HepG2 (cell line): ENCODE results near the gene NANOS1. TPM values are rescaled to one million over a fixed set of nuclear protein-coding genes. Genes with fewer than 3 reads are reported as not detected.

Experiments
- CCAR2 ChIP-seq: fragments of 200-400 bp; formaldehyde crosslinking; optimal IDR thresholded peaks from 2 replicates; pipeline ENCODE3; 2018; ENCODE audit warnings: low read depth, mild to moderate bottlenecking, low read length, moderate library complexity
- CSRNP1 ChIP-seq: sonication (generic); formaldehyde crosslinking; IDR thresholded peaks from 2 replicates; pipeline ENCODE4 v1.8.1; 2023; ENCODE audit warnings: mild to moderate bottlenecking, missing genetic modification reagents
- ELF4 ChIP-seq: sonication (generic); formaldehyde crosslinking; IDR thresholded peaks from 2 replicates; pipeline ENCODE4 v1.5.0; 2020; ENCODE audit warnings: missing genetic modification reagents, mild to moderate bottlenecking, moderate library complexity, borderline replicate concordance
- GABPB1 ChIP-seq: IDR thresholded peaks from 2 replicates; pipeline ENCODE4 v1.6.1; 2016; ENCODE audit warnings: mild to moderate bottlenecking, missing genetic modification reagents, moderate library complexity, missing compliant biosample characterization
- GLI4 ChIP-seq: sonication (generic); formaldehyde crosslinking; IDR thresholded peaks from 2 replicates; pipeline ENCODE4 v1.5.1; 2020; ENCODE audit warnings: missing genetic modification reagents, mild to moderate bottlenecking, moderate library complexity, borderline replicate concordance
- GMEB1 ChIP-seq: sonication (generic); formaldehyde crosslinking; IDR thresholded peaks from 2 replicates; pipeline ENCODE4 v1.5.1; 2020; ENCODE audit warnings: missing genetic modification reagents, mild to moderate bottlenecking, borderline replicate concordance
- HDAC2 ChIP-seq: sonication (generic); formaldehyde crosslinking; IDR thresholded peaks from 2 replicates; pipeline ENCODE4 v1.4.0; 2020; ENCODE audit warnings: missing genetic modification reagents
- PBX2 ChIP-seq: IDR thresholded peaks from 2 replicates; pipeline ENCODE4 v1.6.1; 2016; ENCODE audit warnings: control low read depth
- PPARG ChIP-seq: conservative IDR thresholded peaks from 2 replicates; pipeline ENCODE4 v1.6.1; 2016; ENCODE audit warnings: missing biosample characterization, missing genetic modification reagents
- RFX5 ChIP-seq: IDR thresholded peaks from 2 replicates; pipeline ENCODE4 v1.6.1; 2011; ENCODE audit warnings: low read depth, low read length, improper control_type of control experiment
- SMARCE1 ChIP-seq: fragments of 450-650 bp; IDR thresholded peaks from 2 replicates; pipeline ENCODE4 v1.6.1; 2017; ENCODE audit warnings: borderline replicate concordance
- SSRP1 ChIP-seq: IDR thresholded peaks from 2 replicates; pipeline ENCODE4 v1.6.1; 2016; ENCODE audit warnings: control low read depth
- SYNCRIP ChIP-seq: fragments of 200-400 bp; formaldehyde crosslinking; IDR thresholded peaks from 2 replicates; pipeline ENCODE4 v1.6.1; 2018; ENCODE audit warnings: mild to moderate bottlenecking, low read depth, low read length; ENCODE audit not compliant: insufficient read depth
- TCF7L2 ChIP-seq: IDR thresholded peaks from 2 replicates; pipeline ENCODE4 v1.6.1; 2011; ENCODE audit warnings: mild to moderate bottlenecking, low read depth, low read length, moderate library complexity
- ZBTB7B ChIP-seq: sonication (generic); formaldehyde crosslinking; IDR thresholded peaks from 2 replicates; pipeline ENCODE4 v1.4.0; 2020; ENCODE audit warnings: missing genetic modification reagents
- ZFAT ChIP-seq: sonication (generic); formaldehyde crosslinking; conservative IDR thresholded peaks from 2 replicates; pipeline ENCODE4 v1.8.1; 2023; ENCODE audit warnings: missing genetic modification reagents, inconsistent platforms
- ZMYM4 ChIP-seq: sonication (generic); formaldehyde crosslinking; IDR thresholded peaks from 2 replicates; pipeline ENCODE4 v1.8.1; 2023; ENCODE audit warnings: mild to moderate bottlenecking, missing genetic modification reagents
- ZNF124 ChIP-seq: sonication (generic); formaldehyde crosslinking; IDR thresholded peaks from 2 replicates; pipeline ENCODE4 v1.4.0; 2020; ENCODE audit warnings: missing genetic modification reagents
- ZNF225 ChIP-seq: sonication (generic); formaldehyde crosslinking; IDR thresholded peaks from 2 replicates; pipeline ENCODE4 v1.4.0; 2020; ENCODE audit warnings: mild to moderate bottlenecking, missing genetic modification reagents
- ZNF24 ChIP-seq: fragments of 450-650 bp; IDR thresholded peaks from 2 replicates; pipeline ENCODE4 v1.6.1; 2017; ENCODE audit warnings: antibody characterized with exemption, mild to moderate bottlenecking
- ZNF430 ChIP-seq: sonication (generic); formaldehyde crosslinking; IDR thresholded peaks from 2 replicates; pipeline ENCODE4 v1.9.0; 2021; ENCODE audit warnings: mild to moderate bottlenecking, missing genetic modification reagents
- ZNF570 ChIP-seq: sonication (generic); formaldehyde crosslinking; IDR thresholded peaks from 2 replicates; pipeline ENCODE4 v1.4.0; 2020; ENCODE audit warnings: mild to moderate bottlenecking, missing genetic modification reagents, borderline replicate concordance
- ZNF776 ChIP-seq: sonication (generic); formaldehyde crosslinking; IDR thresholded peaks from 2 replicates; pipeline ENCODE4 v1.4.0; 2020; ENCODE audit warnings: mild to moderate bottlenecking, missing genetic modification reagents
- polyA plus RNA-seq, 8 experiments: library from polyadenylated mRNA; depleted of rRNA in 3 of 8; stranded (reverse) in 7 of 8; unstranded in 1 of 8; fragments of >200 nt; fragmentation: Illumina TruSeq in 4 of 8; extraction: Trizol in 4 of 8; gene quantifications; 2 replicates each; pipeline versions ENCODE4 v1.2.1 to v1.2.3, GENCODE V29; 2011 to 2016; ENCODE audit warnings: low read depth in 4 of 8, missing spikeins in 1 of 8, mixed read lengths in 1 of 8; ENCODE audit not compliant: insufficient read depth in 1 of 8
- total RNA-seq, 5 experiments: library from RNA; depleted of rRNA; stranded (reverse); fragments of >200 nt; fragmentation: Illumina TruSeq; extraction: Trizol; gene quantifications; 2 replicates each; pipeline ENCODE4 v1.2.3, GENCODE V29; 2016; ENCODE audit warnings: low read depth in 1 of 5

Gene NANOS1
- total and polyA plus RNA-seq, 2 of the 13 experiments (the other 11 are each of a cell fraction or from before 2014, with no cell fraction given): 1.7 to 2.2 TPM

GRCh38 chr10:119080521-119081259 is 51.2 kb downstream of the NANOS1 start, which contains the start of gene EIF3A (continued):
- TF ChIP-seq GMEB1 (CRISPR knock-in tag) (peak; percentile 99), CSRNP1 (CRISPR knock-in tag) (peak; percentile 35; the same call in 1 of the 2 replicates), SMARCE1 (no peak), RFX5 (no peak), ZNF430 (CRISPR knock-in tag) (peak; percentile 86), ZNF570 (CRISPR knock-in tag) (no peak), ZNF124 (peak; percentile 79; the same call in 1 of the 2 replicates), TCF7L2 (no peak), CCAR2 (no peak), ZNF776 (CRISPR knock-in tag) (peak; percentile 63; the same call in 1 of the 2 replicates), SSRP1 (no peak; the same call in 1 of the 2 replicates), ZMYM4 (peak; percentile 60), ZFAT (0 out of 2 replicates have a peak, but pooled peaks have one; percentile 23), GLI4 (CRISPR knock-in tag) (peak; percentile 67; the same call in 1 of the 2 replicates), ELF4 (peak; percentile 70; the same call in 1 of the 2 replicates), HDAC2 (CRISPR knock-in tag) (no peak; the same call in 1 of the 2 replicates), GABPB1 (CRISPR knock-in tag) (peak; percentile 88), ZNF24 (no peak), ZBTB7B (0 out of 2 replicates have a peak, but pooled peaks have one; percentile 11), PPARG (CRISPR knock-in tag) (peak; percentile 31; the same call in 1 of the 2 replicates), ZNF225 (CRISPR knock-in tag) (no peak; the same call in 1 of the 2 replicates), PBX2 (no peak), SYNCRIP (no peak)
